Caco-2 (cell line): Measurements from ENCODE around the gene PCNA. TPM values are rescaled to one million over a fixed set of nuclear protein-coding genes. Genes with fewer than 3 reads are reported as not detected.

Experiments used
- BruUV-seq: library from RNA; stranded (reverse); fragments of 400-500 nt; replicated peaks from 2 replicates; lab custom pipeline; 2021; lab: Mats Ljungman, UMichigan
- CTCF ChIA-PET: fragments of 300-600 bp; sonication (Branson Sonifier 250); formaldehyde crosslinking; loops from one replicate; lab custom pipeline; 2022; ENCODE audit warnings: antibody characterized with exemption; lab: Charles Lee
- POLR2A ChIA-PET: fragments of 300-600 bp; sonication (Branson Sonifier 250); formaldehyde crosslinking; loops from one replicate; lab custom pipeline; 2022; ENCODE audit warnings: antibody characterized with exemption; lab: Charles Lee
- DNase-seq, 2 experiments: peaks; one replicate each; pipeline versions ENCODE4 v3.0.0 to v3.0.0-alpha.2; 2020 to 2022
- H3K27me3 ChIP-seq: replicated peaks from 2 replicates; pipeline ENCODE4 v1.6.0; 2011; ENCODE audit warnings: low read length; ENCODE audit not compliant: control insufficient read depth, insufficient read depth
- H3K36me3 ChIP-seq: 2 replicates; pipeline ENCODE4 v1.5.1; 2011; ENCODE audit warnings: low read length; ENCODE audit not compliant: control insufficient read depth, insufficient read depth
- H3K4me1 ChIP-seq: fragments of 250-450 bp; sonication (Bioruptor Pico); 2 replicates; pipeline ENCODE4 v1.5.1; 2020; ENCODE audit warnings: mild to moderate bottlenecking
- H3K4me3 ChIP-seq: 2 replicates; pipeline ENCODE4 v1.5.1; 2011; ENCODE audit warnings: low read depth, mild to moderate bottlenecking, control low read depth, low read length
- H3K9me3 ChIP-seq: fragments of 250-450 bp; sonication (Bioruptor Pico); 2 replicates; pipeline ENCODE4 v1.5.1; 2020; ENCODE audit warnings: mild to moderate bottlenecking, moderate library complexity
- H3K27ac Mint-ChIP-seq: one replicate; pipeline ENCODE4 v1.8.0; 2022; ENCODE audit warnings: mixed read lengths; ENCODE audit not compliant: unreplicated experiment
- H3K27me3 Mint-ChIP-seq: one replicate; pipeline ENCODE4 v1.8.0; 2022; ENCODE audit warnings: mixed read lengths; ENCODE audit not compliant: insufficient read depth, unreplicated experiment
- H3K36me3 Mint-ChIP-seq: one replicate; pipeline ENCODE4 v1.8.0; 2022; ENCODE audit warnings: mild to moderate bottlenecking, mixed read lengths; ENCODE audit not compliant: insufficient read depth, unreplicated experiment
- H3K4me1 Mint-ChIP-seq: one replicate; pipeline ENCODE4 v1.8.0; 2022; ENCODE audit warnings: low read depth, mixed read lengths; ENCODE audit not compliant: unreplicated experiment
- H3K4me3 Mint-ChIP-seq: one replicate; pipeline ENCODE4 v1.8.0; 2022; ENCODE audit warnings: mild to moderate bottlenecking, moderate library complexity, mixed read lengths; ENCODE audit not compliant: unreplicated experiment
- H3K9me3 Mint-ChIP-seq: one replicate; pipeline ENCODE4 v1.8.0; 2022; ENCODE audit warnings: mixed read lengths; ENCODE audit not compliant: unreplicated experiment
- intact Hi-C: fragments of 100-400 bp; cut with micrococcal nuclease; formaldehyde crosslinking; loops from one replicate; pipeline ENCODE4 v1.10.0; 2022; ENCODE audit not compliant: unreplicated experiment
- total RNA-seq: library from RNA; stranded (reverse); gene quantifications from 2 replicates; pipeline ENCODE4 v1.2.3, GENCODE V29; 2022
- TF ChIP-seq, protein P1 (sequence below), 2 experiments: fragments of 200-600 bp in 1 of 2; IDR thresholded peaks; 1 replicate in 1 of 2; 2 replicates in 1 of 2; pipeline versions ENCODE4 v1.5.1 to v1.8.0; 2011 to 2022; ENCODE audit warnings: antibody characterized with exemption in 1 of 2, control low read depth in 1 of 2, inconsistent platforms in 1 of 2, low read depth in 1 of 2, low read length in 1 of 2, mild to moderate bottlenecking in 1 of 2, moderate library complexity in 1 of 2; ENCODE audit not compliant: insufficient read depth in 1 of 2, severe bottlenecking in 1 of 2, unreplicated experiment in 1 of 2

Gene PCNA
- total RNA-seq, 1 experiment from 2014 or later = 258 TPM

DNA sequence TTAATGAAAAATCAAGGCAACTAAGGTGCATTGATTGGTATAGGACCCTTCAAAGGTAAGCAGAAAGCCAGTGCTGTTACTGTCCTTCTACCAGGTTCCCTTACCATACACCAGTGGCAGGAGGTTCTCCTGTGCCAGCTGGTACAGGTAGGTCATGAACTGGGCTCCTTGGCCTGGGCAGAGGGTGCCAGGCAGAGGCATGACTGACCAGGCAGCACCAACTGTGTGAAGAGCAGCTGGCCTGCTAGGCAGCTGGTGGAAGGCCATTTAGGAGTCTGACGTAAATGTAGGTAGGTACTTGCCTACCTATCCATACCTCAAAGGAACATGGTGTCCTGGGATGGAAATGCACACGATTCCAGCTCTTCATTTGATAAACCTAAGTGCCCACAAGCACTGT, 23.3 kb downstream of the PCNA start:
- no peak overlapping the region for H3K4me3 ChIP-seq
- H3K27me3 ChIP-seq = no peaks in the 10 kb centered on the region
- H3K4me1 Mint-ChIP-seq = no peaks in the 10 kb centered on the region
- TF ChIP-seq, protein P1, sequence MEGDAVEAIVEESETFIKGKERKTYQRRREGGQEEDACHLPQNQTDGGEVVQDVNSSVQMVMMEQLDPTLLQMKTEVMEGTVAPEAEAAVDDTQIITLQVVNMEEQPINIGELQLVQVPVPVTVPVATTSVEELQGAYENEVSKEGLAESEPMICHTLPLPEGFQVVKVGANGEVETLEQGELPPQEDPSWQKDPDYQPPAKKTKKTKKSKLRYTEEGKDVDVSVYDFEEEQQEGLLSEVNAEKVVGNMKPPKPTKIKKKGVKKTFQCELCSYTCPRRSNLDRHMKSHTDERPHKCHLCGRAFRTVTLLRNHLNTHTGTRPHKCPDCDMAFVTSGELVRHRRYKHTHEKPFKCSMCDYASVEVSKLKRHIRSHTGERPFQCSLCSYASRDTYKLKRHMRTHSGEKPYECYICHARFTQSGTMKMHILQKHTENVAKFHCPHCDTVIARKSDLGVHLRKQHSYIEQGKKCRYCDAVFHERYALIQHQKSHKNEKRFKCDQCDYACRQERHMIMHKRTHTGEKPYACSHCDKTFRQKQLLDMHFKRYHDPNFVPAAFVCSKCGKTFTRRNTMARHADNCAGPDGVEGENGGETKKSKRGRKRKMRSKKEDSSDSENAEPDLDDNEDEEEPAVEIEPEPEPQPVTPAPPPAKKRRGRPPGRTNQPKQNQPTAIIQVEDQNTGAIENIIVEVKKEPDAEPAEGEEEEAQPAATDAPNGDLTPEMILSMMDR (IDR thresholded peaks at IDR 0.05; ENCODE audit: insufficient read depth in 1 of 2, low read depth in 1 of 2, low read length in 1 of 2, severe bottlenecking in 1 of 2, unreplicated experiment in 1 of 2) = no peak
- BruUV-seq = no TSS peak
- no peak for DNase-seq
- H3K27me3 Mint-ChIP-seq = no peaks in the 10 kb centered on the region
- H3K9me3 ChIP-seq = no peaks in the 10 kb centered on the region
- H3K36me3 ChIP-seq = peaks cover 1% of the 10 kb centered on the region; the same call in 1 of the 2 replicates
- H3K4me3 Mint-ChIP-seq = no peak overlapping the region
- peaks cover 53% of the 10 kb centered on the region for H3K36me3 Mint-ChIP-seq
- ChIA-PET POLR2A (no interaction called here), CTCF (no interaction called here)
- no peaks in the 10 kb centered on the region for H3K9me3 Mint-ChIP-seq
- H3K4me1 ChIP-seq = peaks cover 6% of the 10 kb centered on the region; the same call in 1 of the 2 replicates
- no peak overlapping the region for H3K27ac Mint-ChIP-seq
- intact Hi-C loops = no loop called here

DNA sequence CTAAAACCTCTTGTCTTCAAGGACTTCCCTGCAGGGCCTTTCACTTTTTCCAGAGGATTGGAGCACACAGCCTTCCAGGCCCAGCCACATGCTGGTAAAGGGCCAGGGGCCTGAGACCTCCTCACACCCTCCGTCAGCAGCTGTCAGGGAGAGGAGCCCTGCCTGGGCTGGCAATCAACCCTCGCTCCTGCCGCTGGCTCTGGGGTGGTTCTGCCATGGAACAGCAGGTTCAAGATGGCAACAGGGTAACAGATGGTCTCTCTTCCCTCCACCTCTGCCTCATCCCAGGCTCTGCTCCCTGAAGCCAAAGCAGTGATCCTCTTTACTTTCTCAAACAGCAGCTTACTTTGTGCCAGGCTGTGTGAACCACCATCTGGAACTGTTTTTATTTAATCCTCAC, 23.8 kb downstream of the PCNA start:
- Histone ChIP-seq H3K9me3 (no peaks in the 10 kb centered on the region), H3K36me3 (peaks cover 1% of the 10 kb centered on the region; the same call in 1 of the 2 replicates), H3K27me3 (no peaks in the 10 kb centered on the region), H3K4me1 (peaks cover 6% of the 10 kb centered on the region; the same call in 1 of the 2 replicates), H3K4me3 (no peak overlapping the region)
- TF ChIP-seq, protein P1 (IDR thresholded peaks at IDR 0.05; ENCODE audit: insufficient read depth in 1 of 2, low read depth in 1 of 2, low read length in 1 of 2, severe bottlenecking in 1 of 2, unreplicated experiment in 1 of 2) = no peak
- intact Hi-C loops = no loop called here
- no peaks in the 10 kb centered on the region for H3K27me3 Mint-ChIP-seq
- H3K9me3 Mint-ChIP-seq = no peaks in the 10 kb centered on the region
- no peak overlapping the region for H3K4me3 Mint-ChIP-seq
- DNase-seq = no peak
- ChIA-PET POLR2A (no interaction called here), CTCF (no interaction called here)
- peaks cover 48% of the 10 kb centered on the region for H3K36me3 Mint-ChIP-seq
- H3K4me1 Mint-ChIP-seq = no peaks in the 10 kb centered on the region
- no TSS peak for BruUV-seq
- no peak overlapping the region for H3K27ac Mint-ChIP-seq

DNA sequence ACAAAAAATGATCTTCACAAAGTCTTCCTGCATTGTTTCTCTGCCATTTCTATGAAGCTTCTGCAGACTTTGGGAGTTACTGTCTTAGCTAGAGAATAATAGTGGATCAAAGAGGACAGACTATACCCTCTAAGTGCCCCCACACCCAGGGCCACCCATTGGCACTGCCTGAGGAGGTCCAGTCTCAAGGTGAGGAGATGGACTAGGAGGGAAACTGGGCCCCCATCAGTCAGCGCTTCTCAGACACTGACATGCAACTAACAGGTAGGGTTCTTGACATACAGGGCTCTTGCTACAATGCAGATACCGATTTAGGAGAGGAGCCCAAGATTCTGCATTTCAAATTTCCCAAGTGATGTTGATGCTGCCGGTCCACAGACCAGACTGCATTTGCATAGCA, 24.3 kb downstream of the PCNA start:
- no peaks in the 10 kb centered on the region for H3K9me3 Mint-ChIP-seq
- H3K4me3 Mint-ChIP-seq = no peak overlapping the region

More for the DNA sequence above, 24.3 kb downstream of the PCNA start:
- Mint-ChIP-seq H3K27ac (no peak overlapping the region), H3K4me1 (no peaks in the 10 kb centered on the region), H3K27me3 (no peaks in the 10 kb centered on the region), H3K36me3 (peaks cover 43% of the 10 kb centered on the region)
- ChIA-PET POLR2A (no interaction called here), CTCF (no interaction called here)
- TF ChIP-seq, protein P1 (IDR thresholded peaks at IDR 0.05; ENCODE audit: insufficient read depth in 1 of 2, low read depth in 1 of 2, low read length in 1 of 2, severe bottlenecking in 1 of 2, unreplicated experiment in 1 of 2) = no peak
- DNase-seq = no peak
- BruUV-seq = no TSS peak
- no peak overlapping the region for H3K4me3 ChIP-seq
- peaks cover 1% of the 10 kb centered on the region; the same call in 1 of the 2 replicates for H3K36me3 ChIP-seq
- intact Hi-C loops = no loop called here
- no peaks in the 10 kb centered on the region for H3K9me3 ChIP-seq
- H3K4me1 ChIP-seq = peaks cover 6% of the 10 kb centered on the region; the same call in 1 of the 2 replicates
- no peaks in the 10 kb centered on the region for H3K27me3 ChIP-seq
